Colonic mucosa (tissue), 4 donors: ENCODE data around the gene NOXA1. TPM values are rescaled to one million over a fixed set of nuclear protein-coding genes. Genes with fewer than 3 reads are reported as not detected.

ENCODE experiments used
- DNase-seq: peaks from one replicate; pipeline ENCODE4 v3.0.0-alpha.2; 2020
- H3K27ac ChIP-seq: fragments of 200-600 bp; one replicate; pipeline ENCODE4 v1.8.0; 2021
- H3K27me3 ChIP-seq: fragments of 200-600 bp; one replicate; pipeline ENCODE4 v1.8.0; 2021
- H3K36me3 ChIP-seq: fragments of 200-600 bp; one replicate; pipeline ENCODE4 v1.8.0; 2021
- H3K4me1 ChIP-seq: fragments of 200-600 bp; one replicate; pipeline ENCODE4 v1.8.0; 2021; ENCODE audit warnings: mild to moderate bottlenecking
- H3K4me3 ChIP-seq: fragments of 200-600 bp; one replicate; pipeline ENCODE4 v1.8.0; 2021
- H3K9ac ChIP-seq, 2 donors: one replicate each; pipeline ENCODE4 v1.7.0; 2013; ENCODE audit warnings: control low read depth in 2 of 2, low read depth in 2 of 2, low read length in 2 of 2
- H3K9me3 ChIP-seq: fragments of 200-600 bp; one replicate; pipeline ENCODE4 v1.8.0; 2021
- intact Hi-C: fragments of 100-400 bp; cut with DNase I; formaldehyde crosslinking; loops from one replicate; pipeline ENCODE4 v1.14.1; 2022
- total RNA-seq, 2 donors: library from RNA; stranded (reverse); fragmentation: NEBNext Ultra II Directional in 1 of 2; extraction: Animal tissue kit (Norgen Biotek cat#: 25700) in 1 of 2; gene quantifications; one replicate each; pipeline ENCODE4 v1.2.1, GENCODE V29; 2021
- TF ChIP-seq, protein P1 (sequence below): fragments of 200-600 bp; IDR thresholded peaks from one replicate; pipeline ENCODE4 v1.8.0; 2022; ENCODE audit warnings: antibody characterized with exemption, mild to moderate bottlenecking
- donor health status: healthy.
- donor health status: DM: no; HTN: no; CAD: no.
- donor health status: DM: no; HTN: no; CAD: no.

The NOXA1 gene
- total RNA-seq, 2 donors from 2014 or later, result 27.5 to 29.3 TPM

DNA sequence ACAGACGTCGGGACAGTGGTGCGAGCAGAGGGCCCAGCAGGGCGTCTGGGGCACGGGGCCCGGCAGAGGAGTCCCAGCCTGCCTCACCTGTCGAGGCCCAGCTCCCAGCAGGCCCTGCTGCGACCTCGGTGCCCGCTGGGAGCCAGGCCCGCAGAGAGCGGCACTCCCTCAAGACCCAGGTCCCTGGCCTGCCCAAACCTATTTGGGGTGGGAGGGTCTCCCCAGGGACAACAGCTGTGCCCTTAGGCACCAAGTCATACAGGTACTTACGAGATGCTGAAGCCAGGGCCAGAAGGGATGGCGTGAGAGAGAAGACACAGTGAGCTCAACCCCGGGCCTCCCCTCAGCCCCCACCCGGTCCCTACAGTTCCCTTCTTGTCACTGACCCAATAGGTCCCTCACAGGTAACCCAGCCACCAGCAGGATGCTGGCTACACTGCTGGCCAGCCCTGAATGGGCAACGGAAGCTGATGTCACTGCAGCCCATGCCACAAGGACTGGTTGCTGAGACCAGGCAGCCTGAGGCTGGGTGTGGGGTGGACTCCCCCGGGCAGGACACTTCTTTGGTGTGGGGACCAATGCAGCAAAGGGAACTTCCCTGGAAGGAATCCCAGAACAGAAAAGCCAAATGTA lies 32.3 kb downstream of the NOXA1 start:
- intact Hi-C loops, result no loop called here
- no peaks in the 10 kb centered on the region for H3K36me3 ChIP-seq

DNA sequence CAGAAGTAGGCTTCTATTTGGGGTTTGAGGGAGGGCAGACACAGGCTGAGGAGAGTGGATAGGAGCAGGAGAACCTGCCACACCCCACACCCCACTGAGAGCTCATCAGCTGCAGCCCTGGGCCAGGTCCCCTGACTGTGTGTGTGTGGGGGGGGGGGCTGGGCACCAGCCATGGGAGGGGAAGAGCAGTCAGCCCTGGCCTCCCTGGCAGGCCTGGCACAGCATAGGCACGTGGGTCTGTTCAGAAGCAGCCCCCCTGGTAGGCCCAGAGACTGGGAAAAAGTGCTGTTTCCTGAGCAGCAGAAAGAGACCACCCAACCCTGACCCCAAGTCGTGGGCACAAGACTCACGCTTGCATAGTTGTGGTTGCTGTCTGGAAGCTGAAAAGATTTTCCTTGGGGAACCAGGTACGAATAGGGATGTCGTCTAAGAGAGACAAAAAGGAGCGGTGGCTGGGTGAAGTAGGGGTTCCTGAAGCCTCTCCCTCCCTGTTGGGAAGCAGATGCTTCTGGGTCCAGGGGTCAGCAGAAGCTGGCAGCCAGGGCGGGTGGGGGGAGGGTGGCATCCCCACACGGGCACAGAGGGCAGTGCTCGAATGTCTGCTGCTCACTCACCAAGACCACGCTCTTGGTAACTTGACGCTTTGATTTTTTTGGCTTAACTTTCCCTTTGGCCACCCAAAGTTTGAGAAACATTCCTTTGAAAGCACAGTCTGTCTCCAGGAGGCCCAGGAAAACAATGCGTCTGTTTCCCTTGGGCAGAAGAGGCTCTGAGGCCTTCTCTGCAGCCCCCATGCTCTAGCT lies 33.1 kb downstream of the NOXA1 start:
- Histone ChIP-seq H3K9ac (no peak overlapping the region), H3K27me3 (no peaks in the 10 kb centered on the region)
- TF ChIP-seq, protein P1, sequence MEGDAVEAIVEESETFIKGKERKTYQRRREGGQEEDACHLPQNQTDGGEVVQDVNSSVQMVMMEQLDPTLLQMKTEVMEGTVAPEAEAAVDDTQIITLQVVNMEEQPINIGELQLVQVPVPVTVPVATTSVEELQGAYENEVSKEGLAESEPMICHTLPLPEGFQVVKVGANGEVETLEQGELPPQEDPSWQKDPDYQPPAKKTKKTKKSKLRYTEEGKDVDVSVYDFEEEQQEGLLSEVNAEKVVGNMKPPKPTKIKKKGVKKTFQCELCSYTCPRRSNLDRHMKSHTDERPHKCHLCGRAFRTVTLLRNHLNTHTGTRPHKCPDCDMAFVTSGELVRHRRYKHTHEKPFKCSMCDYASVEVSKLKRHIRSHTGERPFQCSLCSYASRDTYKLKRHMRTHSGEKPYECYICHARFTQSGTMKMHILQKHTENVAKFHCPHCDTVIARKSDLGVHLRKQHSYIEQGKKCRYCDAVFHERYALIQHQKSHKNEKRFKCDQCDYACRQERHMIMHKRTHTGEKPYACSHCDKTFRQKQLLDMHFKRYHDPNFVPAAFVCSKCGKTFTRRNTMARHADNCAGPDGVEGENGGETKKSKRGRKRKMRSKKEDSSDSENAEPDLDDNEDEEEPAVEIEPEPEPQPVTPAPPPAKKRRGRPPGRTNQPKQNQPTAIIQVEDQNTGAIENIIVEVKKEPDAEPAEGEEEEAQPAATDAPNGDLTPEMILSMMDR, result no peak

More for the DNA sequence above, 32.3 kb downstream of the NOXA1 start:
- DNase-seq, result no peak
- Histone ChIP-seq H3K27ac (no peak overlapping the region), H3K4me3 (no peak overlapping the region), H3K27me3 (no peaks in the 10 kb centered on the region), H3K9ac (no peak overlapping the region), H3K9me3 (no peaks in the 10 kb centered on the region), H3K4me1 (peaks cover 17% of the 10 kb centered on the region)
- TF ChIP-seq, protein P1, result no peak

DNA sequence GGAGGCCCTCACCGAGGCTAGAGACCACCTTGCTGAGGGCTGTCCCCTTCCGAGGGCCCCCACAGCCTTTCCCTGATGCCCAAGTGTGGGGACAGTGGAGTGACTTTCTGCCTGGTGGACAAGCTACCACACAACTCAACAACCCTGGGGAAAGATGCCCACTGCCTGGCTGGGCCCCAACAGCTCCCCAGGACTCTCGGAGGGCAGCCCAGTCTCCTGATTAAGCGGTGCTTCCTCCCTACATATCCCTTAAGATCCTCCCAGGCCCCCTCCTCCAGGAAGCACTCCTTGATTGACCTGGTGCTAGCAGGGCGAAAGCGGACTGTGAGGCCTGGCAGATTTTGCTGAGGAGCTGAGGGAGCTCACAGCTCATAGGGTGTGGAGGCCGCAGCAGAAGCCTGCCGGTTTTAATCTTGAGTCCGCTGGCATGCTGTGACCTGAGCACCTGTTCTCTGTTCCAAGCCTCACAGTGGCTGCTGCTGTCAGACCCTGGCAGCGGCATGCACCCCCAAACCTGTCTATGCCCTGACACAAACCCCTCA lies 33.7 kb downstream of the NOXA1 start:
- Histone ChIP-seq H3K27ac (no peak overlapping the region), H3K9ac (no peak overlapping the region)
- TF ChIP-seq, protein P1, result no peak

More for the DNA sequence above, 33.1 kb downstream of the NOXA1 start:
- Histone ChIP-seq H3K27ac (no peak overlapping the region), H3K4me1 (peaks cover 17% of the 10 kb centered on the region), H3K4me3 (no peak overlapping the region), H3K36me3 (no peaks in the 10 kb centered on the region), H3K9me3 (no peaks in the 10 kb centered on the region)
- no peak for DNase-seq
- intact Hi-C loops, result no loop called here

DNA sequence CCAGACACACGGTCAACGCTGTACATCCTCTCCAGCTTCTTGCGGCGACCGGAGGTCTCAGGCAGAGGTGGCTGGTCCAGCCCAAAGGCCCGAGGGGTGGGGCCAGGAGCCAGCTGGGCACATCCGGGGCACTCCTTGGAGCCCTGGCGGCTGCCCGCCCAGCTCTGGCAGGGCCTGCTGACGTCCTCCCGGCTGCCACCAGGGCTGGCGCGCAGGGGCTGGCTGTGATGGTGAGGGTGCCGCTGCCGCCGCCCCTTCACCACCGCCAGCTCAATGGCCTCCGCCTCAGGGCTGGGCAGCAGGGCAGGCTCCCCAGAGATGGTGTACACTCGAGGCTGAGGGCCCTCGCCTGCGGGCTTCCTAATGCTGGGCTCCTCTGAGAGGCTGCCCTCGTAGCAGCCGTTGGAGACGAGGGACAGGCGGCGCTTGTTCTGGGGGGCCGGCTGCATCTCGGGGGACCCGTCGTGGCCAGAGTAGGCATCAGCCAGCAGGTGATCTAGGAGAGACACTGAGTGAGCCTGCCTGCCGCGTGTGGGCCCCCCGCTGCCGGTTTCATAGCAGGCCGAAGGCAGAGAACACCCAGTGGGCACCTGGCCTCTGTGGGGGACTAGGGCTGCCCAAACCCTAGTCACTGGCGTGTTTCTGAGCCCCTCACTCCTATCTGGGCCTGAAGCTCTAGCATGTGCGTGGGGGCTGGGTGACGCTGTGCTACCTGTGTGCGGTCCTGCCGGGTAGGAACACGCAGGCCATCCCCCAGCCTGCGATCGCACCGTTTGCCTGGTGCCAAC lies 34.4 kb downstream of the NOXA1 start:
- no peak for DNase-seq
- Histone ChIP-seq H3K9me3 (no peaks in the 10 kb centered on the region), H3K27me3 (no peaks in the 10 kb centered on the region), H3K36me3 (no peaks in the 10 kb centered on the region), H3K4me3 (peak overlapping the region; percentile 66), H3K4me1 (peaks cover 17% of the 10 kb centered on the region), H3K27ac (no peak overlapping the region), H3K9ac (peak overlapping the region in 1 of 2 donors; percentile 81)
- TF ChIP-seq, protein P1, result no peak
- intact Hi-C loops, result no loop called here

More for the DNA sequence above, 33.7 kb downstream of the NOXA1 start:
- Histone ChIP-seq H3K36me3 (no peaks in the 10 kb centered on the region), H3K4me3 (no peak overlapping the region), H3K9me3 (no peaks in the 10 kb centered on the region), H3K27me3 (no peaks in the 10 kb centered on the region), H3K4me1 (peaks cover 17% of the 10 kb centered on the region)
- DNase-seq, result no peak
- intact Hi-C loops, result no loop called here
